Activated naive CD4-positive, alpha-beta T cell treated with anti-CD3 and anti-CD28 coated beads, Interleukin-2, amount 50 U/mL, for 72 hours (primary cell): ENCODE data around the gene PNPT1. TPM values are rescaled to one million over a fixed set of nuclear protein-coding genes. Genes with fewer than 3 reads are reported as not detected.
A peak's percentile ranks its signal among the peaks of the same experiment; 100 is the strongest.
"Not testable (repeated sequence)": the region's sequence is repeated elsewhere in the genome, so short reads cannot be mapped to it uniquely, and the experiment has no call there.

Experiments used
- ATAC-seq, 2 donors: fragments of 150-1000 bp; cut with Tn5 transposase; 2 replicates each; pipeline ENCODE4 v1.10.0; 2021; ENCODE audit warnings: mild to moderate bottlenecking in 2 of 2, moderate library complexity in 2 of 2
- DNase-seq, 2 donors: peaks; one replicate each; pipeline ENCODE4 v3.0.0; 2021 to 2022; ENCODE audit warnings: low spot score in 2 of 2
- H3K27ac Mint-ChIP-seq, 2 donors: one replicate each; pipeline ENCODE4 v1.8.0; 2022; ENCODE audit warnings: mild to moderate bottlenecking in 2 of 2, mixed read lengths in 2 of 2
- H3K36me3 Mint-ChIP-seq, 2 donors: one replicate each; pipeline ENCODE4 v1.8.0; 2022; ENCODE audit warnings: mixed read lengths in 2 of 2
- H3K9me3 Mint-ChIP-seq, 2 donors: one replicate each; pipeline ENCODE4 v1.8.0; 2022; ENCODE audit warnings: mixed read lengths in 2 of 2
- total RNA-seq, 2 donors: library from RNA; stranded (reverse); gene quantifications; one replicate each; pipeline ENCODE4 v1.2.3, GENCODE V29; 2022

The PNPT1 gene
- total RNA-seq, 2 donors from 2014 or later, result 33.2 to 48.5 TPM

DNA sequence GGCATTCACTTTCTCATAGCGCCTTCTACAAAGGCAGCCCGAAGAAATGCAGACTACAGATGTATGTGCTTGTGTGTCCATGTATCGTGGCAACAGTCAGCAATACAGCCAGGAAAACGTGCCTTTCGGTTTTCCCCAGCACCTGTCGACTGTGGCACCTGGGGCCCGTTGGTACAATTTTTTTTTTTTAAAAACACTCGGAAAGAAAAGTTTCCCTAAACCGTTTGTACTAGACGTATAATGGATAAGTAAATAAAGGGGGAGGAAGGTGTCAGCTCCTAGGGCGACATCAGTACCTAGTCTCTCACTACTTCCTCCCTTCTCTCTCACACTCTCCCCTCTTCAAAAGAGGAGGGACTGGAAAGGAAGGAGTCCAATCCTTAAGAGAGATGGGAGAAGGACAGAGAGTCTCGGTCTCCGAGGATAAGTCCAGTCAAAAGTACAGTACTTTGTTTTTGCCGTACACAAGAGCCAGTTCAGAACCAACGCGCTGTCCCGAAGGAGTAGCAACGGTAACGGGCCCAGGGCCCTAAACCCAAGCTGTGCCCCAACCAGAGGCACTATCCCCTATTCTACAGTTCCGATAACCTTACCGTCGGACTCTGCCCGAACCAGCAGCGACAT is 77.0 kb downstream of the PNPT1 start:
- peaks cover 4 to 18% of the 10 kb centered on the region in 2 donors for H3K36me3 Mint-ChIP-seq
- peak in 1 of 2 donors; percentile 41 for DNase-seq
- H3K9me3 Mint-ChIP-seq, result no peaks in the 10 kb centered on the region
- peak in 1 of 2 donors; percentile 1 for ATAC-seq
- no peak overlapping the region for H3K27ac Mint-ChIP-seq

DNA sequence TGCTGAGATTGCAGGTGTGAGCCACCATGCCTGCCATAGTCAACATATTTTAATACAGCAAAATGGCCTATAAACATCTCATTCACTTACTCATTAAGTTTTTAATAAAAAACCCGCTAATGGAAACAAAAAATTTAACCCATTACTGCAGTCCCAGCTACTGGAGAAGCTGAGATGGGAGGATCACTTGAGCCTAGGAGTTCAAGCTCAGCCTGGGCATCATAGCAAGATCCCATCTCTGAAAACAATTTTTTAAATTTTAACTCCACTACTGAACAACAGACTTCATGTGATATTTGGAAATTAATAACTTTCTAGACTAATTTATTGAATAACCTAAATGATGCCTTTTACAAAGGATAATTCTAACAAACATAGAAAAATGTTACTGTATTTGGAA is 81.6 kb downstream of the PNPT1 start:
- H3K9me3 Mint-ChIP-seq, result no peaks in the 10 kb centered on the region
- H3K27ac Mint-ChIP-seq, result no peak overlapping the region
- peaks cover 4 to 46% of the 10 kb centered on the region in 2 donors for H3K36me3 Mint-ChIP-seq
- no peak for ATAC-seq
- no peak for DNase-seq

DNA sequence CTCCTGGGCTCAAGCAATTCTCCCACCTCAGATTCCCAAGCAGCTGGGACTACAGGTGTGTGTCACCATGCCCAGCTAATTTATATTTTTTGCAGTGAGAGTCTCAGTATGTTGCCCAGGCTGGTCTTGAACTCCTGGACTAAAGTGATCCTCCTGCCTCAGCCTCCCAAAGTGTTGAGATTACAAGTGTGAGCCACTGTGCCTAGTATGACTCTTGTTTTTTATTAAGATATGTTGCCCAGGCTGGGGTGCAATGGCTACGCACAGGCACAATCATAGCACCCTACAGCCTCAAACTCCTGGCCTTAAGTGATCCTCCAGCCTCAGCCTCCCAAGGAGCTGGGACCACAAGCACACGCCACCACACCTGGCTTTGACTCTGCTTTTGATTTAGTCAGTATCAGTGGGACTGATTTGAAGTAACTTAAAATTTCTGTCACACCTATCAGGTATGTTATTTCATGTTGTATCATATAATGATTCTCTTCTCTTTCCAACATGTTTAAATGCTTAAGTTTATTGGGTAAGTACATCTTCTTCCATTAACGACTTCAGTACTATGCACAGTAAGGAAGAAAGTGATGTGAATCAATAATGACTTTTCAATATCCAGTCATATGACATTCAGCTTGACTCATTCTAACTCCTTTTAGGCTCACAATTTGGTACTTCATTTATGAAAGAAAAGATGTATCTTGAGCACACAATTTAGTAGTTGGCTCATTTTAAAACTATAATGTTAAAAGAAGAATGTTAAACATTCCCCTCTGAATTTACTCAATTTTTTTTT is 82.5 kb downstream of the PNPT1 start:
- DNase-seq (no peak), ATAC-seq (peak; percentile 59 to 67)
- Mint-ChIP-seq H3K27ac (peak overlapping the region in 1 of 2 donors; percentile 8), H3K36me3 (peaks cover 4 to 49% of the 10 kb centered on the region in 2 donors), H3K9me3 (no peaks in the 10 kb centered on the region)

DNA sequence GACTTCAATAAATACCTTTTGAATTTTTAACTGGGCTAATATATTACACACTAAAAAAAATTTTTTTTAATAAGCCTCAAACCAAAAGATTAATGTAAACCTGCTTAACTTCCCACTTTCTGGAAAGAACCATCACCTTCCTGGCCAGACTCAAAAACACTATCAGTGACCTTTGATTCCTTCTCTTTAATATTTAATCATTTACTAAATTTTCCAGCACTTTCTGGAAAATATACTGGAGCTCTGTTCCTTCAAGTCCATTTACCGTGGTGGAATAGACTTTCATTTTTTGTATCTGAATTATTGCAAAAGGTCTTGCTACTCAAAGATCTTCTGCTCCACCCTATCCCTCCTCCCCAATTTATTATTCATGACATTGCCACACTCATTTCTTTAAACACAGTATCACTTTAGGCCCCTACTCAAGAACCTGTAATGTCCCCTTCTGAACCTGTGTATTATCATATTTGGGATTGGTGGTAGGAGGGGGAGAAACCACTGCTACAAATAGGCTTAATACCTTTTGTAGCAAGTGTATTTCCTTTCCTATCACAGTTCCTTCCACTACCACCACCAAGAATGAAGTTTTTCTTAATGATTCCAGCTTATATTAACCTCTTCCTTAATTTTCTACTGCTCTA is 83.6 kb downstream of the PNPT1 start:
- peaks cover 4 to 42% of the 10 kb centered on the region in 2 donors for H3K36me3 Mint-ChIP-seq
- ATAC-seq, result no peak
- peak overlapping the region in 1 of 2 donors; percentile 8 for H3K27ac Mint-ChIP-seq

GRCh38 chr2:55609193-55609794 is 84.3 kb downstream of the PNPT1 start:
- no peak for DNase-seq
- Mint-ChIP-seq H3K9me3 (no peaks in the 10 kb centered on the region), H3K27ac (no peak overlapping the region), H3K36me3 (peaks cover 2 to 40% of the 10 kb centered on the region in 2 donors)
- no peak for ATAC-seq

More for the DNA sequence above, 83.6 kb downstream of the PNPT1 start:
- no peak for DNase-seq
- H3K9me3 Mint-ChIP-seq, result no peaks in the 10 kb centered on the region

DNA sequence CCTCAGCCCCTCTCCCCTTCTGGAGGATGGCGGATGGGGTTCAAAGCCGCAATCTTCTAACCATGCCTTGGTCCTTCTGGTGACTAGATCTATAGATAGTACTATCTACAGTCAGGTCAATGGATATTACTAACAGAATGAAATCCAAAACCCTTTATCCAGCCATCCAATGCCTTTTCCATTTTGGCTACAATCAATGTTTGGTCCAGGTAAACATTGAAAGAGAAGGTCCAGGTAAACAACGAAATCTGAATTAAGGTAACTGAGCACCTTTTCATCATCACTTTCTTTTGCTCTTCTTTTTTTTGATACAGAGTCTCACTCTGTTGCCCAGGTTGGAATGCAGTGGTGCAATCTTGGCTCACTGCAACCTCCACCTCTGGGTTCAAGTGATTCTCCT is 85.9 kb downstream of the PNPT1 start:
- ATAC-seq (no peak), DNase-seq (no peak)
- peaks cover 0 to 31% of the 10 kb centered on the region in 2 donors for H3K36me3 Mint-ChIP-seq
- no peaks in the 10 kb centered on the region for H3K9me3 Mint-ChIP-seq
- H3K27ac Mint-ChIP-seq, result no peak overlapping the region

GRCh38 chr2:55604027-55604565 is 89.5 kb downstream of the PNPT1 start:
- ATAC-seq, result no peak
- no peaks in the 10 kb centered on the region for H3K9me3 Mint-ChIP-seq
- peak overlapping the region in 1 of 2 donors; percentile 61 for H3K27ac Mint-ChIP-seq

DNA sequence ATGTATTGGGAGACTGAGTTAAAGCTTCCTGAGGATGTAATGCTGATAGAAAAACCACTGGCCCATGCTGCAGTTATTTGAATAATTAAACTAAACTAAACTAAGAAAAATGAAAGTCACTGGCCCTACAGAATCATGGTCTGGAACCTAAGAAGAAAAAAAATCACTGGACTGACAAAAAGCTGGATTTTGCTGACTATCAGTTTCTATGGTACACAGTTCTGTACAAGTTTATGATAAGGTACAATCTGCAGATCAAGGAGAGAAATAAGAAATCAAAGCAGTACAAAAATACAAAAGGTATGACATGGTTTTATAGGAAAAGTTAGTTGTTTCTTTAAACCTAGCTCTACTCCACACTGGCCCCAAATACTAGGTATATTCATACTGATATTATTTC is 91.8 kb downstream of the PNPT1 start:
- ATAC-seq (no peak), DNase-seq (no peak)
- H3K36me3 Mint-ChIP-seq, result peaks cover 0 to 25% of the 10 kb centered on the region in 2 donors
- no peak overlapping the region for H3K27ac Mint-ChIP-seq
- no peaks in the 10 kb centered on the region for H3K9me3 Mint-ChIP-seq

More at GRCh38 chr2:55604027-55604565, 89.5 kb downstream of the PNPT1 start:
- peaks cover 0 to 28% of the 10 kb centered on the region in 2 donors for H3K36me3 Mint-ChIP-seq
- DNase-seq, result no peak

DNA sequence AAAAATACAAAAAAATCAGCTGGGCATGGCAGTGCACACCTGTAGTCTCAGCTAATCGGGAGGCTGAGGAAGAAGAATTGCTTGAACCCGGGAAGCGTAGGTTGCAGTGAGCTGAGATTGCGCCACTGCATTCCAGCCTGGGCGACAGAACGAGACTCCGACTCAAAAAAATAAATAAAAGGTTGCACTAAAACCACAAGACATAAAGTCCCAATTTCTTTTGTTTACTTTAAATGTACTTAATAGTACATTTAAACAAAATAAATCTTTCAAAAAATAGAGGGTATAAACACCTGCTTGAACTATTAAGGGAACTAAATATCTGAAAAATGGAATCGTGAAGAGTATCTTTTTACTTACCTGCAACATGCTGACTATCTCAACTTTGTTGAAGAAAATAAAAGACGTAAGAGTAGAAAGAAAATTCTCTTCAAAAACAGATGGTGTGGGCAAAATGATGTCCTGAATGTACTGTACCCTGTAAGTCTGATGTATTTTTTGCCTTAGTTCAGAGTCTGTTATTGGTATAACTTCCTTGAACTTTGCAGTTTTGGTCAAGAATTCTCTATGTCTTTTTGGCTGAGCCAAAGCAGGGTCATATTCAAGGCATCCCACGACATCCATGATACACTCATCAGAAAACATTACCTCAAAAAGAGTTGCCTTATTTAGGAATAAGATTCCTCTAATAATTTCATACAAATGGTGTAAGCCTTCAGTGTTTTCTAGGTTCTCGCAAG is 95.4 kb downstream of the PNPT1 start:
- Mint-ChIP-seq H3K27ac (no peak overlapping the region), H3K9me3 (no peaks in the 10 kb centered on the region), H3K36me3 (peaks cover 0 to 23% of the 10 kb centered on the region in 2 donors)
- no peak for DNase-seq
- ATAC-seq, result no peak

DNA sequence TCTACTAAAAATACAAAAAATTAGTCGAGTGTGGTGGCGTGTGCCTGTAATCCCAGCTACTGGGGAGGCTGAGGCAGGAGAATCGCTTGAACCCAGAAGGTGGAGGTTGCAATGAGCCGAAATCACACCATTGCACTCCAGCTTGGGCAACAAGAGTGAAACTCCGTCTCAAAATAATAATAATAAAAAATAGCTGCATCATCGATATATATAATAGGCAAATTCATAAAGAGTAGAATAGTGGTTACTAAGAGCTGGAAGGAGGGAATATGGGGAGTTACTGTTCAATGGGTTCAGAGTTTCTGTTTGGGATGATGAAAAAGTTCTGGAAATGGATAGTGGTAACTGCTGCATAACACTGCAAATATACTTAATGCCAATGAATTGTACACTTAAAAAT is 96.8 kb downstream of the PNPT1 start:
- not testable (repeated sequence) for H3K27ac Mint-ChIP-seq, ATAC-seq, H3K9me3 Mint-ChIP-seq, DNase-seq
- peaks cover 0 to 18% of the 10 kb centered on the region in 2 donors for H3K36me3 Mint-ChIP-seq

GRCh38 chr2:55595536-55595935 is 98.1 kb downstream of the PNPT1 start:
- H3K36me3 Mint-ChIP-seq, result peaks cover 0 to 18% of the 10 kb centered on the region in 2 donors
- ATAC-seq, result no peak
- no peak overlapping the region for H3K27ac Mint-ChIP-seq
- no peaks in the 10 kb centered on the region for H3K9me3 Mint-ChIP-seq
- no peak for DNase-seq

- H3K36me3 Mint-ChIP-seq, result peaks cover 0 to 6% of the 10 kb centered on the region in 2 donors
- DNase-seq, result no peak
- no peak for ATAC-seq
- no peaks in the 10 kb centered on the region for H3K9me3 Mint-ChIP-seq
- no peak overlapping the region for H3K27ac Mint-ChIP-seq
Observed at GRCh38 chr2:55592130-55592529, 101.5 kb downstream of the PNPT1 start.

DNA sequence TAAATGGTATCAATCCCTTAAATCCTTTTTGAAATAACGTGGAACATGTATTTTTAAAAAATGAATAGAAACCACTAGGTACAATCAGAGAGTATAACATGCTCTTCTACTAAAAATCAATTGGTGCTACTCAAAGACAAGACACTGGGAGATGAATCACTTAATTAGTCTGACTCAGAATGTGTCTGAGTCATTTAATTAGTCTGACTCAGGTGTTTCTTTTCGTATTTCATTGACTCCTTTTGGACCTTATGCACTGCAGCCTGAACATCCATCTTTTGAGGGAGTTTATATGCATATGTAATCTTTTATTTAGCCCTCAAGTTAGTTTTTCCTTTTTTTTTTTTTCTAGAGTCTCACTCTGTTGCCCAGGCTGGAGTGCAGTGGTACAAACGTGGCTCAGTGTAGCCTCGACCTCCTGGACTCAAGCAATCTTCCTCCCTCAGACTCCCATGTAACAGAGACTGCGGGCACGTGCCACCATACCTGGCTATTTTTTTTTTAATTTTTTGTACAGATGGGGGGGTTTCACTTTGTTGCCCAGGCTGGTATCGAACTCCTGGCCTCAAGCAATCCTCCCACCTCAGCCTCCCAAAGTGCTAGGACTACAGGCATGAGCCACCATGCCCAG is 102.7 kb downstream of the PNPT1 start:
- peak overlapping the region in 1 of 2 donors; percentile 79 for H3K27ac Mint-ChIP-seq
- no peaks in the 10 kb centered on the region for H3K9me3 Mint-ChIP-seq
- no peak for DNase-seq
- H3K36me3 Mint-ChIP-seq, result peaks cover 0 to 6% of the 10 kb centered on the region in 2 donors
- peak; percentile 99 to 100 for ATAC-seq

GRCh38 chr2:55585451-55586080 is 108.1 kb downstream of the PNPT1 start:
- ATAC-seq (peak; percentile 39 to 53), DNase-seq (no peak)
- Mint-ChIP-seq H3K9me3 (no peaks in the 10 kb centered on the region), H3K36me3 (peaks cover 0 to 13% of the 10 kb centered on the region in 2 donors), H3K27ac (peak overlapping the region in 1 of 2 donors; percentile 9)
